ENCODE measurements around the gene RPL7A.

GRCh38 chr9:133355881-133356357, 7.9 kb downstream of the RPL7A start:
- TF ChIP-seq CTCF (IDR thresholded peaks at IDR 0.05) (no peak), POLR2A (IDR thresholded peaks at IDR 0.05) (no peak), POLR2AphosphoS5 (IDR thresholded peaks at IDR 0.05) (no peak), EP300 (IDR thresholded peaks at IDR 0.05; ENCODE audit: low read depth) (no peak)

Measured in transverse colon (tissue), 4 donors.